NT2/D1 (cell line): ENCODE data around the gene PLAAT3.
"Not testable (repeated sequence)": the region's sequence is repeated elsewhere in the genome, so short reads cannot be mapped to it uniquely, and the experiment has no call there.

Source experiments
- DNase-seq: peaks from one replicate; pipeline ENCODE4 v3.0.0-alpha.2; 2011; ENCODE audit warnings: low read depth, low spot score
- H3K27me3 ChIP-seq: 2 replicates; pipeline ENCODE4 v1.6.0; 2011; ENCODE audit warnings: mild to moderate bottlenecking; ENCODE audit not compliant: insufficient read length, insufficient read depth
- H3K36me3 ChIP-seq: 2 replicates; pipeline ENCODE4 v1.6.1; 2011; ENCODE audit warnings: mild to moderate bottlenecking, low read length, mixed read lengths; ENCODE audit not compliant: insufficient read depth, insufficient read length
- H3K4me1 ChIP-seq: 2 replicates; pipeline ENCODE4 v1.5.1; 2011; ENCODE audit not compliant: insufficient read depth, insufficient read length
- H3K4me3 ChIP-seq: 2 replicates; pipeline ENCODE4 v1.5.1; 2011; ENCODE audit warnings: low read depth; ENCODE audit not compliant: insufficient read length
- H3K9ac ChIP-seq: 2 replicates; pipeline ENCODE4 v1.6.0; 2011; ENCODE audit warnings: low read depth; ENCODE audit not compliant: insufficient read length
- H3K9me3 ChIP-seq: 2 replicates; pipeline ENCODE4 v1.5.1; 2011; ENCODE audit warnings: mild to moderate bottlenecking, low read length; ENCODE audit not compliant: insufficient read depth
- SUZ12 ChIP-seq: IDR thresholded peaks from 2 replicates; pipeline ENCODE4 v1.6.1; 2011; ENCODE audit not compliant: insufficient read length, insufficient read depth; ENCODE audit errors: extremely low read depth
- YY1 ChIP-seq: IDR thresholded peaks from 2 replicates; pipeline ENCODE4 v1.6.1; 2011; ENCODE audit not compliant: insufficient read length, insufficient read depth
- ZNF274 ChIP-seq: IDR thresholded peaks from 2 replicates; pipeline ENCODE4 v1.6.1; 2011; ENCODE audit warnings: mild to moderate bottlenecking, low read depth, low read length

The PLAAT3 gene

GRCh38 chr11:63543711-63544110 is 70.5 kb downstream of the PLAAT3 start:
- H3K9ac ChIP-seq = no peak overlapping the region
- no peaks in the 10 kb centered on the region for H3K36me3 ChIP-seq
- no peak for DNase-seq

GRCh38 chr11:63542506-63542905 is 71.7 kb downstream of the PLAAT3 start:
- not testable (repeated sequence) for H3K36me3 ChIP-seq, H3K9me3 ChIP-seq, H3K4me3 ChIP-seq, DNase-seq, H3K27me3 ChIP-seq, H3K4me1 ChIP-seq, H3K9ac ChIP-seq

More at GRCh38 chr11:63543711-63544110, 70.5 kb downstream of the PLAAT3 start:
- Histone ChIP-seq H3K9me3 (no peaks in the 10 kb centered on the region), H3K4me1 (no peaks in the 10 kb centered on the region), H3K27me3 (no peaks in the 10 kb centered on the region), H3K4me3 (no peak overlapping the region)
- no peak for TF ChIP-seq YY1
- no peak for TF ChIP-seq ZNF274
- no peak for TF ChIP-seq SUZ12

DNA sequence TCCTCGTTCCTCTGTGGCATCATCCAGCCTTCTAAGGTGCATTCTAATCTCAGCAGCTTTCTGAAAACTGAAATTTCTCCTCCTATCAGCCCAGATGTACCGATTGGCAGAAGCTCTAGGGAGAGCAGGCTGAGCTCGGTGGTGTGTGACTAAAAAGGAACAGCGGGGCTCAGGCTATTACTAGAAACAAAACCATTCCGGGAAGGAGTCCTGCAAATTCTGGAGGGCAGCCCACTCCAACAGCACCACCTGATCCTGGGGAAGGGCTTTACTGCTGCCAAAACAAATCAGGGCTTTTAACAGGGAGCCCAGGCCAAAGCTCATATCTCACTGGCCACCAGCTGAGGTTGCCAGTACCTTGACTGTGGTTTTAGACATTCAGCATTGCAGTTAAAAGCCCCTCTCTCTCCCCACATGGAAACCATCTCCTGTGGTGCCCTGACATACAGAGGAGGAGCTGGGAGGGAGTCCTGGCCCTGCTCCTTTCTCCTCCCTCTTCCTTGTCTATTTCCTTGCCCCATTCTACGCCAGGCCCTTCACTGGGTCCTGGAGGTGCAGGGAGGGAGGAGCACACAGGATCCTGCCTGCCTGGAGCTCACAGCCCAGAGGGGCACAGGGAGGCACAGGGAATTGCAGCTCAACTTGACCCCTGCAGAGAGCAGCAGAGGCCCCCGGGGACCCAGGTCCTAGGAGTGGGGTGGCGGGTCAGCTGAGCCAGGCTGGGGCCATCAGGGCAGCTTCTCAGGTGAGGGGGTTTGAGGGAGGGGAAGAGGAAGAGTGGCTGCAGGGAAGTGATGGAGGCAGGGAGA is 76.7 kb downstream of the PLAAT3 start:
- TF ChIP-seq YY1 = no peak
- TF ChIP-seq SUZ12 = no peak
- no peak for TF ChIP-seq ZNF274
- Histone ChIP-seq H3K4me1 (peaks cover 5% of the 10 kb centered on the region), H3K36me3 (no peaks in the 10 kb centered on the region), H3K9ac (no peak overlapping the region), H3K27me3 (no peaks in the 10 kb centered on the region), H3K4me3 (no peak overlapping the region), H3K9me3 (peaks cover 5% of the 10 kb centered on the region; the same call in 1 of the 2 replicates)
- DNase-seq = no peak

DNA sequence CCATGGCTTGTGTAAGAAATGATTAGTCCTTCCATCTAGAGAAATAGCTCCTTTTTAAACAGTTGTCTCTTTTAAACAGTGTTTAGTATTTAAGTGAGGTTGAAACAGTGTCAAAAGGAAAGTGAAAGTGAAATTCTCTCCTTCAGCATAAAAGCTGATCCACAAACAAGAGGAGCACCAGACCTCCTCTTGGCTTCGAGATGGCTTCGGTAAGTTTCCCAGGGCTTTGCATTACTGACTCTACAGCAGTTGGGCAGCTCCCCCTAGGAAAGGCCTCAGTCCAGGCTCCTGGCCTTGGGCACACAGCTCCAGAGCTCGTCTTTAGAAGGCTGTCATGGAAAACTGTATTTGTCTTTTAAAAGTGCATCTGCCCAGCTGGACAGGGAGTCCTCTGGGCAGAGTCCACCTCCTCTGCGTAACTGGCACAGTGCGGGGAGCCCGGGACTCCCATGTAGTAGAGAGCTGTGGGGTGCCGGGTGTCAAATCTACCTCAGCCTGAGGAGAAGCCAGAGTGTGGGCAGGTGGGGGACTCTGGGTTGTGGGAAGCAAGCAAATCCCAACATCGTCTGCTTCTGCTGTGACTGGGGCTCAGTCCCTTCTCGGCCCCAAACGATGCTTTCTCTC is 77.5 kb downstream of the PLAAT3 start, which contains the start of gene PLAAT4:
PLAAT4 (plus strand) TSS at position 140 of the 624 bp plus-strand sequence; CDS start at position 201, 61 bp downstream.
- Histone ChIP-seq H3K9ac (no peak within 1 kb of the TSS), H3K4me3 (no peak within 1 kb of the TSS), H3K4me1 (peaks cover 5% of the 10 kb centered on the region), H3K36me3 (no peaks in the 10 kb centered on the region), H3K27me3 (no peaks in the 10 kb centered on the region), H3K9me3 (peaks cover 12% of the 10 kb centered on the region)
- DNase-seq = no peak
- TF ChIP-seq ZNF274 (no peak), SUZ12 (no peak), YY1 (no peak)

DNA sequence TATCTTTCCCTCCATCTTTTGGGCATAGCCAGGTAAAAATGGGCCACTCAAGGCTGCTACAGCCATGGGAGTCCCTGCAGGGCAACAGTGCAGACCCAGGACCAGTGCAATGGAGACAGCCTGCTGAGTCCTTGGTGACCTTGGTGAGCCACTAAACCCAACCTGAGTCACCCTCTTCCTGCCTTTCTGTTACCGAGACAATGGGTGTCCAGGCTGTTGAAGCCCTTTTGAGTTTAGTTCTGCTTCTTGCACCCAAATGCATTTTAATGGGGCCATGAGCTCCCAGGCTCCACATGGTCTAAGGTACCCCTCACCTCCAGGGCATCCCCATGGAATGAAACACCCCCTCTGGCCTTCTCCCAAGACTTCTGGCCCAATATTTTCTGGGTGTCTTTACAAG is 78.5 kb downstream of the PLAAT3 start:
- Histone ChIP-seq H3K27me3 (no peaks in the 10 kb centered on the region), H3K9ac (no peak overlapping the region), H3K4me3 (no peak overlapping the region), H3K36me3 (no peaks in the 10 kb centered on the region), H3K9me3 (peaks cover 20% of the 10 kb centered on the region), H3K4me1 (peaks cover 5% of the 10 kb centered on the region)
- DNase-seq = no peak
- TF ChIP-seq SUZ12 = no peak
- TF ChIP-seq ZNF274 = no peak
- TF ChIP-seq YY1 = no peak

GRCh38 chr11:63534895-63535461 is 79.3 kb downstream of the PLAAT3 start:
- H3K4me3 ChIP-seq = no peak overlapping the region
- H3K27me3 ChIP-seq = no peaks in the 10 kb centered on the region
- no peaks in the 10 kb centered on the region for H3K36me3 ChIP-seq
- peaks cover 22% of the 10 kb centered on the region for H3K9me3 ChIP-seq
- no peak for TF ChIP-seq SUZ12
- TF ChIP-seq ZNF274 = no peak
- TF ChIP-seq YY1 = no peak
- no peak for DNase-seq
- peaks cover 5% of the 10 kb centered on the region for H3K4me1 ChIP-seq
- H3K9ac ChIP-seq = no peak overlapping the region

GRCh38 chr11:63534076-63534475 is 80.2 kb downstream of the PLAAT3 start:
- H3K4me3 ChIP-seq = no peak overlapping the region
- TF ChIP-seq YY1 (no peak), ZNF274 (no peak), SUZ12 (no peak)
- no peak overlapping the region for H3K9ac ChIP-seq
- H3K36me3 ChIP-seq = no peaks in the 10 kb centered on the region
- peaks cover 25% of the 10 kb centered on the region for H3K9me3 ChIP-seq
- peaks cover 5% of the 10 kb centered on the region for H3K4me1 ChIP-seq
- no peaks in the 10 kb centered on the region for H3K27me3 ChIP-seq
- no peak for DNase-seq
